GM12872 (cell line): ENCODE data around the gene CCNY.
A peak's percentile ranks its signal among the peaks of the same experiment; 100 is the strongest.

Source experiments
- TF ChIP-seq, protein P1 (sequence below): IDR thresholded peaks from 3 replicates; pipeline ENCODE4 v1.5.1; 2011; ENCODE audit warnings: low read depth, mild to moderate bottlenecking, low read length, moderate library complexity; ENCODE audit not compliant: insufficient read depth

The CCNY gene

DNA sequence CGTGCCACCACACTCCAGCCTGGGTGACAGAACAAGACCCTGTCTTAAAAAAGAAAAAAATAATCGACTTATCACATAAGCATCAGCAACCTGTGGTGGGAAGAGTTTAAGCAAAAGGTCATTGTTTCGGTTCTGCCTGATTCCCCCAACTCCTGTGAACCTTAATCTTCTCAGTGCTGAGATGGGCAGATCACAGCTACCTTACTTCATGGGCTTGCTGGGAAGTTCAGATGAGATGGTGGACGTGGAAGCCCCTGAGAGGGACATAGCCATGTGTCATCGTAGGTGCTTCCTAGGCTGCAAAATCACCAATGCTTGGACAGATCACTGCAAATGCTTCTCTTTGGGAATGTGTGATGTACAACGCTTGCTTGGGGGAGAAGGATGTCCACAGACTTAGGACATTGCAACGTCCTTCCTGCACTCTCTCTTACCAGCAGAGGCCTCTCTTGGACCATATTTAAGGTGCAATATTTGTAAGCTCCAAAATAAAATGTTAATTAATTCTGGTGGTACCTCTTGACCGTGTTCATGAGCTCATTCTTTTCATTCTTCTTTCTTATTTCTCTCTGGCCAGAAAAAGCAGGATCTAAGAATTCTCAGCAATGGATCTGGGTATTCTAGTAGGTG lies 277.4 kb downstream of the CCNY start:
- TF ChIP-seq, protein P1, sequence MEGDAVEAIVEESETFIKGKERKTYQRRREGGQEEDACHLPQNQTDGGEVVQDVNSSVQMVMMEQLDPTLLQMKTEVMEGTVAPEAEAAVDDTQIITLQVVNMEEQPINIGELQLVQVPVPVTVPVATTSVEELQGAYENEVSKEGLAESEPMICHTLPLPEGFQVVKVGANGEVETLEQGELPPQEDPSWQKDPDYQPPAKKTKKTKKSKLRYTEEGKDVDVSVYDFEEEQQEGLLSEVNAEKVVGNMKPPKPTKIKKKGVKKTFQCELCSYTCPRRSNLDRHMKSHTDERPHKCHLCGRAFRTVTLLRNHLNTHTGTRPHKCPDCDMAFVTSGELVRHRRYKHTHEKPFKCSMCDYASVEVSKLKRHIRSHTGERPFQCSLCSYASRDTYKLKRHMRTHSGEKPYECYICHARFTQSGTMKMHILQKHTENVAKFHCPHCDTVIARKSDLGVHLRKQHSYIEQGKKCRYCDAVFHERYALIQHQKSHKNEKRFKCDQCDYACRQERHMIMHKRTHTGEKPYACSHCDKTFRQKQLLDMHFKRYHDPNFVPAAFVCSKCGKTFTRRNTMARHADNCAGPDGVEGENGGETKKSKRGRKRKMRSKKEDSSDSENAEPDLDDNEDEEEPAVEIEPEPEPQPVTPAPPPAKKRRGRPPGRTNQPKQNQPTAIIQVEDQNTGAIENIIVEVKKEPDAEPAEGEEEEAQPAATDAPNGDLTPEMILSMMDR: 0 out of 3 replicates have a peak, but pooled peaks have one; percentile 20

DNA sequence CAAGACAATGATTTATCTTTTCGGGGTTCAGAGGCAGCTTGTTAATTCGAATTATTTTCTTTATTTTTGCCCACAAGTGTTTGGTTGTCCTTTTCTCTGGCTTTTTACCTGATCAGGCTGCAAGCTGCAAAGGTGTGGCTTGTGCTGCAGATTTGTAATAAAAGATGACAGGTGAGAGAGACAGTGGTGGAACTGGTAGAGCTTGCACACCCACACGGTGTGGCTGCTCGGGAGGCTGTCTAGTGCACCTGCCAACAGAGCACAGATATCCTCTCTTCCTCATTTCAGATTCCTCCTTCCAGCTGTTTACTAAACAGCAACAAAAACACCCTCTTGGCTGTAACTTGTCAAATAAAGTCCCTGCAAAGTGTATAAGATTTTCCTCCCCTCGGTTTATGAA lies 278.0 kb downstream of the CCNY start:
- TF ChIP-seq, protein P1: no peak
